ENCODE measurements around the gene AFG3L2.

AFG3L2 gene

DNA sequence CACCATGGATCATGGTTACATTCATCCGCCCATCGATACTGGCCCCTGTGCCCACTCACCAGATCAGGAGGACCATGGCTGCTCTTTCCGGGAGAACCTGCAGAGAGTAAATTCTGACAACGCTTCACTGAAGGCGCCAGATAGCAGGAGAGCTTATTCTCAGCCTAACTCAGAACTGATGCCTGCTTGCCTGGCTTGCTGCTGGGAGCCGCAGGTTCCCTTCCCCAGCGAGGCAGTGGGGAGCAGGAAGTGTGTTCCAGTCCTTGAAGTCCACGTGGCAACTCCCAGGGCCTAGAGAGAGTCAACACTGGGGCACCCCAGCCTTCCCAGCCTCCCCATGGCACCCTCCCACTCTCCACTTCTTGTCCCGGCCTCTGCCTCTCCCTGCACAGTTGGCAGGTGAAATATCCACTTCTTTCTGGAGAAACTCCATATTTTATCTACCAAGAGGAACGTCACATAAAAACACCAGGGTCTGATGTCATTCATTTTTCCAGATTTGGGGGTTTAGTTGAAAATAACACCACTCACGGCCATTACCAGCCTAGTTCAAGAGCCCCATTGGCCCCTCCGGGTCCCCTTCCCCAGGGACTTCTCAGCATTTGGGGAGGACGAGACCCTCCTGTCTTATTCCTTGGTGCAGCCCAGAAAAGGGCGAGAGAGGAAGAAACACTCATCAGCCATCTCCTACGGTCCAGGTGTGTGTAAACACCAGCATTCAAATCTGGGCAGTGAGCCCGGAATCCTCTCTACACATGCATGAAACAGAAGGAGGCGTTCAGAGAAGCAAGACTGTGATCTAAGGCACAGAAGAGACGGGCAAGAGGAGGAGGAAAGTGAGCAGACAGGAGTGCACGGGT, 72.4 kb downstream of the AFG3L2 start:
- peaks cover 12% of the 10 kb centered on the region for H3K4me1 ChIP-seq (ENCODE audit: control insufficient read depth, insufficient read depth, low read length, unreplicated experiment)

DNA sequence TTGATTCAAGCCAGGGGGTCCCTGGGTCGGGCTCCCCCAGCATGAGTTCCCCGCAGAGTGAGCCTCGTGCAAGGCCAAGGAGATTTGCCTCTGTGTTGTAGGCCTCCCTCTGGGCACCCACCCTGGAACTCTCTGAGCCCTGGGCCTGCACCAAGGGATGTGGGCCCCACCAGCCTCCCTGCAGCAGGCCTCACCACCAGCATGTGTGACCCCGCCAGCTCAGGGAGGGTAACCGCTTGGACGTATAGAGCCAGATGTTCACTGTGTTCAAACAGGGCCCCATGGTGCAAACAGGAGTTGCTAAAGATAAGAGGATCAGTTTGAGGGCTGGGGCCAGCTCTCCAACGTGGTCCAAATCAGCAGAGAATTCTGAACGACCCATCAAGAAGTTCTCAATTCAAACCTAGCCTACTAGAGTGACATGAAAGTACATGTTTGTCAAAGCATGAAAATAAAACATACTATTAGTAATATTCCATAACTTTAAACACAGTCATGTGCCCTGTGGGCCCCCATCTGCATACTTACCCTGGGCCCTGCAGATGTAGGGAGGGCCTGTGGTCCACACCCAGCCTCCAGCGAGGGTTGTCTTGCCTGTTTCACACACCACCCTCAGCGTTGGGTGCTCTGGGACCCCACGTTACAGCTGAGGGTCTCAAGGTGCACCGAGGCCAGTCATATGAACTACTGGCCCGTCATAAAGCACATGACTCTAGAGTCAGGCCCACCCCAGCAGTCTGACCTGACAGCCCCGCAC, 74.5 kb downstream of the AFG3L2 start:
- peaks cover 12% of the 10 kb centered on the region for H3K4me1 ChIP-seq (ENCODE audit: control insufficient read depth, insufficient read depth, low read length, unreplicated experiment)
- H3K27ac ChIP-seq (ENCODE audit: low read depth, low read length): no peak overlapping the region
- no peaks in the 10 kb centered on the region for H3K27me3 ChIP-seq (ENCODE audit: insufficient read depth, low read length)
- H3K4me3 ChIP-seq (ENCODE audit: low read depth, low read length): no peak overlapping the region
- H2AFZ ChIP-seq (ENCODE audit: low read length, unreplicated experiment): no peak overlapping the region
- no peaks in the 10 kb centered on the region for H3K36me3 ChIP-seq (ENCODE audit: insufficient read depth, low read length)
- H3K79me2 ChIP-seq (ENCODE audit: control insufficient read depth, insufficient read depth, low read length, unreplicated experiment): peaks cover 16% of the 10 kb centered on the region

More for the DNA sequence above, 72.4 kb downstream of the AFG3L2 start:
- Histone ChIP-seq H3K36me3 (ENCODE audit: insufficient read depth, low read length) (peaks cover 4% of the 10 kb centered on the region; the same call in 1 of the 2 replicates), H3K4me3 (ENCODE audit: low read depth, low read length) (no peak overlapping the region), H3K79me2 (ENCODE audit: control insufficient read depth, insufficient read depth, low read length, unreplicated experiment) (peaks cover 30% of the 10 kb centered on the region), H3K27ac (ENCODE audit: low read depth, low read length) (no peak overlapping the region), H2AFZ (ENCODE audit: low read length, unreplicated experiment) (no peak overlapping the region), H3K27me3 (ENCODE audit: insufficient read depth, low read length) (no peaks in the 10 kb centered on the region)

DNA sequence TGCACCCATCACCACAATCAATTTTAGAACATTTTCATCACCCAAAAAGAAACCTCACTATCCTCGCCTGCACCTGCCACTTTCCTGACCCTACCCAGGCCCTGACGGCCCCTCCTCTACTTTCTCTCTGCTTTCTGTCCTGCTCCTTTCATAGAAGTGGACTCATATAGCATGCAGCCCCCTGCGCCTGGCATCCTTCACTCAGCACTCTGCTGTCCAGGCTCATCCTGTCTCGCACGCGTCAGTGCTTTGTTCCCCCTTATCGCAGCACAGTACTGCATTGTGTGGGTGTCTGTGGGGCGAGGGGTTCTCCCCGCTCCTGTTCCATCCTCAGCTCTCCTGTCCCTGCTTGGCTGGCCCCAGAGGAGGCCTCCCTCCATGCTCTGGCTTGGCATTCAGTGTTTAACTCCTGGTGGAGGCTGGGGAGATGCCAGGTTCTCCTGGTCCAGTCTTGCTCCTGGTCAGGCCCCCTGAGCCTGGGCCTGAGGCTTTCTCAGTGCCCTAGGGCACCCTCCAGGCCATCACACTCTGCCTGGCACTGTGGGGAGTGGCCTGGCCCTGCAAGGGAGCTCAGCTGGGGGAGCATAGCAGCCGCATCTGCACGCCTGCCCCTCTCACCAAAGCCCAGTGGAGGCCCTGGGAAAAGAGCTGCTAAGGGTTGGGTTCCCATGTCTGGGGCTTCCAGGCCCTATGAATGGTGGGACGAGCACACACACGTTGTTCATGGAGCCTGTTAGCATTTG, 75.6 kb downstream of the AFG3L2 start:
- Histone ChIP-seq H3K4me1 (ENCODE audit: control insufficient read depth, insufficient read depth, low read length, unreplicated experiment) (peaks cover 13% of the 10 kb centered on the region), H2AFZ (ENCODE audit: low read length, unreplicated experiment) (no peak overlapping the region)

DNA sequence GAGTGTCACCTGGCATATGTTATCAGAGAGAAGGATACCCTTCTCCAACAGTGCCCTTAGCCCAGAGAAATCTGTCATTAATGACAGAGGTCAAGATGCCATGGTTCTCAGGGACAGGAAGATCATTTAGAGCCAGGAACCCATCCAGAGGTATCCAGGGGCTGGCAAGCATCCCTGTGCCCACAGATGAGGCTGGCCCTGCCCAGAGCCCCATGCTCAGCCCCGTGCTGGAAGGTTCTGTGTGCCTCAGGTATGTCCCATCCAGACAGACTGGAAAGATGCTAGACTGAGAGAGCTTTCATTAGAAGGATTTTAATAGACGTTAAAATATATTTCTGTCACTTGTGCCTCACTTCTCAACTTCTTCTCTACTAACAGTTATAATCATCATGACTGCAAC, 77.2 kb downstream of the AFG3L2 start:
- peaks cover 16% of the 10 kb centered on the region for H3K4me1 ChIP-seq (ENCODE audit: control insufficient read depth, insufficient read depth, low read length, unreplicated experiment)
- H3K27me3 ChIP-seq (ENCODE audit: insufficient read depth, low read length): no peaks in the 10 kb centered on the region
- no peak overlapping the region for H2AFZ ChIP-seq (ENCODE audit: low read length, unreplicated experiment)
- no peaks in the 10 kb centered on the region for H3K36me3 ChIP-seq (ENCODE audit: insufficient read depth, low read length)
- H3K79me2 ChIP-seq (ENCODE audit: control insufficient read depth, insufficient read depth, low read length, unreplicated experiment): no peaks in the 10 kb centered on the region
- H3K4me3 ChIP-seq (ENCODE audit: low read depth, low read length): no peak overlapping the region
- H3K27ac ChIP-seq (ENCODE audit: low read depth, low read length): no peak overlapping the region

More for the DNA sequence above, 75.6 kb downstream of the AFG3L2 start:
- H3K4me3 ChIP-seq (ENCODE audit: low read depth, low read length): no peak overlapping the region
- H3K79me2 ChIP-seq (ENCODE audit: control insufficient read depth, insufficient read depth, low read length, unreplicated experiment): peaks cover 8% of the 10 kb centered on the region
- no peaks in the 10 kb centered on the region for H3K36me3 ChIP-seq (ENCODE audit: insufficient read depth, low read length)
- no peak overlapping the region for H3K27ac ChIP-seq (ENCODE audit: low read depth, low read length)
- no peaks in the 10 kb centered on the region for H3K27me3 ChIP-seq (ENCODE audit: insufficient read depth, low read length)

DNA sequence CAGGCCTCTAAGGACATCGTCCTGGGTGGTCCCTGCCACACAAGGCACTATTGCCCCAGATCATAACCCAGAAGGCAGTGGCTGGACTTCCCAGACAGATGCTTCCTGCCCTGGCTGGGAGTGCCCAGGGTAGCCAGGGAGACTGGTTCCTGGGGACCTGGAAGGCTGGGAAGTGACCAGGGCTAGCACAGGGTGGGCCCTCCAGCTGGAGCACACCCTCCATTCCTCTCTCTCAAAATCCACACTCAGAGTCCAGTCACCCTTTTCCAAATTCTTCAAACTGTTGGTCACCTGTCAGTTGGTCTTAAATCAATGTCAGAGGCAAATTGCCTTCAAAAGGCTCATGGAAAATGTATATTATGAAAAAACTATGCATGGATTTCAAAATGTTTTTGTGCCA, 80.6 kb downstream of the AFG3L2 start:
- no peaks in the 10 kb centered on the region for H3K79me2 ChIP-seq (ENCODE audit: control insufficient read depth, insufficient read depth, low read length, unreplicated experiment)
- H3K4me3 ChIP-seq (ENCODE audit: low read depth, low read length): no peak overlapping the region
- H3K36me3 ChIP-seq (ENCODE audit: insufficient read depth, low read length): no peaks in the 10 kb centered on the region
- peak overlapping the region; percentile 40; the same call in 1 of the 2 replicates for H3K27ac ChIP-seq (ENCODE audit: low read depth, low read length)
- H2AFZ ChIP-seq (ENCODE audit: low read length, unreplicated experiment): no peak overlapping the region
- H3K27me3 ChIP-seq (ENCODE audit: insufficient read depth, low read length): no peaks in the 10 kb centered on the region
- peaks cover 16% of the 10 kb centered on the region for H3K4me1 ChIP-seq (ENCODE audit: control insufficient read depth, insufficient read depth, low read length, unreplicated experiment)

DNA sequence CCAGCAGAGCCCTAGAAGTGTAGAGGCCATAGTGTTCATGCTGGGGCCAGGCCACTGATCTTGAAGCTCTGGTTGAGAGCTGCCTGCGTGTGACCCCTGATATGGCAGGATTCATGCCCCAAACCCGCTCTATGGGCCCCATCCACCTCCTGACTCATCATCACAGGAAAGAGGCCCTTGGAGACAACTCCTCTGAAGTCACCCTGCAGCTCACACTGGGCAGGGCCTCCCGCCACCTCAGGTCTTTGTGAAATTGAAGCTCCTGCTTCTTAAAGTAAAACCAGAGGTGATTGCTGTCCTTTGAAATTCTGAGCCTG, 81.0 kb downstream of the AFG3L2 start:
- Histone ChIP-seq H3K27ac (ENCODE audit: low read depth, low read length) (peak overlapping the region; percentile 40; the same call in 1 of the 2 replicates), H3K4me3 (ENCODE audit: low read depth, low read length) (no peak overlapping the region), H3K27me3 (ENCODE audit: insufficient read depth, low read length) (no peaks in the 10 kb centered on the region), H3K79me2 (ENCODE audit: control insufficient read depth, insufficient read depth, low read length, unreplicated experiment) (no peaks in the 10 kb centered on the region), H2AFZ (ENCODE audit: low read length, unreplicated experiment) (no peak overlapping the region), H3K36me3 (ENCODE audit: insufficient read depth, low read length) (no peaks in the 10 kb centered on the region), H3K4me1 (ENCODE audit: control insufficient read depth, insufficient read depth, low read length, unreplicated experiment) (peaks cover 16% of the 10 kb centered on the region)

DNA sequence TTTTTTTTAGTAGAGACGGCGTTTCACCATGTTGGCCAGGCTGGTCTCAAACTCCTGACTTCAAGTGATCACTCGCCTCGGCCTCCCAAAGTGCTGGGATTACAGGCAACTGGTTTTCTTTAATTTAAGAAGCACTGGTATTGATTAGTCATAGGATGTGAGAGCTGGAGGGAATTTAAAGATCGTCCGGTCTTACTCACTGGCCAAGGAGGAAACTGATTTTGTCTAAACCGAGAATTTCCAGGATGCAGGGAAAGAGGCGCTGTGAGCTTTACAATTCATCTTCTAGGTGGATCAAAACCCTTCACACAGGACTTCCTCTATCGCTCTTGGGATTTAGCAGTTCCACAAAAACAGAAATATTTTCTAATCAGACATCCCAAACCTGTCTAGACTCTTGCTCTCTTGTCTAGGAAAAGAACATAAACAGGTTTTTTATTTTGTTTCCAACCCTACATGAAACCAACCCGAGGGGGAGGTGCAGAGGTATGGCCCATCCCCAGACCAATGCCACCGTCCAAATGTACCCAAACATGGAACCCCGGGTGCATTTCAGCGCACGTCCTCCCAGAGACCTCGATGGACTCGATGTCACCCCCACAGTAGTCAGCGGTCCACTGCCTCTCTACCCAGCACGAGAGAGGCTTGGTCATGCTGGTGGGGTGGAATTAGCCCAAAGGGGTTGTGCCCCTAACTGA, 81.5 kb downstream of the AFG3L2 start:
- no peak overlapping the region for H3K4me3 ChIP-seq (ENCODE audit: low read depth, low read length)
- no peaks in the 10 kb centered on the region for H3K36me3 ChIP-seq (ENCODE audit: insufficient read depth, low read length)
- no peak overlapping the region for H2AFZ ChIP-seq (ENCODE audit: low read length, unreplicated experiment)
- peaks cover 16% of the 10 kb centered on the region for H3K4me1 ChIP-seq (ENCODE audit: control insufficient read depth, insufficient read depth, low read length, unreplicated experiment)
- no peaks in the 10 kb centered on the region for H3K79me2 ChIP-seq (ENCODE audit: control insufficient read depth, insufficient read depth, low read length, unreplicated experiment)
- no peaks in the 10 kb centered on the region for H3K27me3 ChIP-seq (ENCODE audit: insufficient read depth, low read length)
- H3K27ac ChIP-seq (ENCODE audit: low read depth, low read length): peak overlapping the region; percentile 39; the same call in 1 of the 2 replicates

DNA sequence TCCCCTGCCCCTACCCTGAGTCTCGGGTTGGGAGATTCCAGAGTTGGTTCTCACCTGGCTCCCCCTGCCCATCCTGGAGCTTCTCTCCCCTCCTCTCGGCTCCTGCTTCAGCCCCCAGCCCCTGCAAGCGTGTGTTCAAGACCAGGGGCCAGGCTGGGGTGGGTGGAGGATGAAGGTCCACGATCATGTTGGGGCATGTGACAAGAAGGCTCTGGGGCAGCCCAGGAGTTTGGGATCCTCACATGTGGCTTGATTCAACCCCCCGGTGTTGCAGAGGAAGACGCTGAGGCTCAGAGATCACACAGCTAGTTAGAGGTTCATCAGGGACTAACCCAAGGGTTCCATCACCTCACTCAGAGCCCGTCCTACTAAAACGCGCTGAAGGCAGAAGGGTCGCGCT, 83.2 kb downstream of the AFG3L2 start:
- H3K79me2 ChIP-seq (ENCODE audit: control insufficient read depth, insufficient read depth, low read length, unreplicated experiment): no peaks in the 10 kb centered on the region
- H3K27me3 ChIP-seq (ENCODE audit: insufficient read depth, low read length): no peaks in the 10 kb centered on the region
- H3K36me3 ChIP-seq (ENCODE audit: insufficient read depth, low read length): no peaks in the 10 kb centered on the region
- no peak overlapping the region for H2AFZ ChIP-seq (ENCODE audit: low read length, unreplicated experiment)
- peaks cover 19% of the 10 kb centered on the region for H3K4me1 ChIP-seq (ENCODE audit: control insufficient read depth, insufficient read depth, low read length, unreplicated experiment)
- no peak overlapping the region for H3K27ac ChIP-seq (ENCODE audit: low read depth, low read length)
- no peak overlapping the region for H3K4me3 ChIP-seq (ENCODE audit: low read depth, low read length)

DNA sequence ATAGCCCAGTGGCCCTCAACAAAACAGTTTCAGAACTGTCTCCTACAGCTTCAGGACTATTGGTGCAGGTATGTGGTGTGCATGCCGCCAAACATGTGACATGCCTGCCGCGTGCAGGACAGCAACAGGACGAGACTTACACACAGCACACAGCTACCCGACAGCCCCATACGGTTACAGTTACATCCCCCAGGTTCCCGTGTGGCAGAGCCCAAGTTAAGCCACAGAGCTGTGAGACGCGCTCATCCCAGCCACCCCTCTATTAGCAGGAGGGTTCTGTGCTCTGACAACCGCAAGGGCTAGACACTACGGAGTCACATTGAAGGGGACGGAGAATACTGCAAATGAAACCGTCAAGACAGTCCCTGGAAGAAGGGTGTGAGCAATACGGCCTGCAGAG, 85.3 kb downstream of the AFG3L2 start:
- no peak overlapping the region for H3K27ac ChIP-seq (ENCODE audit: low read depth, low read length)
- no peak overlapping the region for H2AFZ ChIP-seq (ENCODE audit: low read length, unreplicated experiment)

DNA sequence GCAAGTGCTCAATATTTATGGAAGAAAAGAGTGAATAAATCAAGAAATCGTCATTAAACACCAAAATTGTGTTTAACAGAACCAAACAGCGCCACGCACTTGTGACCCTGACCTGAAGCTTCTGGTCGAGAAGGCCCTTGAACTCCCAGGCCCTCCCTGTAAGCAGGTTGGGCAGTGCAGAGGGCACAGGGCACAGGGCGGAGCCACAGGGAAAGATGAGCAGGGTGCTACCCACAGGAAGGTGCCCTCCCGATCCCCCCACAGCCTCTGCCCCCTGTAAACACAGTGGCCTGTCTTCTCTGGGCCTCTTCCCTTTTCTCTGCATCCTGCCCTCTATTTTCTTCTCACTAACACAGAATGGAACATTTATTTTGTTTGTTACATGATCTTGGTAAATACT, 85.9 kb downstream of the AFG3L2 start:
- Histone ChIP-seq H3K27ac (ENCODE audit: low read depth, low read length) (no peak overlapping the region), H3K27me3 (ENCODE audit: insufficient read depth, low read length) (no peaks in the 10 kb centered on the region), H3K4me1 (ENCODE audit: control insufficient read depth, insufficient read depth, low read length, unreplicated experiment) (peaks cover 18% of the 10 kb centered on the region), H3K79me2 (ENCODE audit: control insufficient read depth, insufficient read depth, low read length, unreplicated experiment) (no peaks in the 10 kb centered on the region), H3K36me3 (ENCODE audit: insufficient read depth, low read length) (no peaks in the 10 kb centered on the region), H3K4me3 (ENCODE audit: low read depth, low read length) (no peak overlapping the region), H2AFZ (ENCODE audit: low read length, unreplicated experiment) (no peak overlapping the region)

More for the DNA sequence above, 85.3 kb downstream of the AFG3L2 start:
- no peaks in the 10 kb centered on the region for H3K79me2 ChIP-seq (ENCODE audit: control insufficient read depth, insufficient read depth, low read length, unreplicated experiment)
- no peak overlapping the region for H3K4me3 ChIP-seq (ENCODE audit: low read depth, low read length)
- H3K27me3 ChIP-seq (ENCODE audit: insufficient read depth, low read length): no peaks in the 10 kb centered on the region
- H3K4me1 ChIP-seq (ENCODE audit: control insufficient read depth, insufficient read depth, low read length, unreplicated experiment): peaks cover 24% of the 10 kb centered on the region
- no peaks in the 10 kb centered on the region for H3K36me3 ChIP-seq (ENCODE audit: insufficient read depth, low read length)

Measured in ACC112 (cell line).